ENCODE results near the gene BCL2A1.
"Not testable (repeated sequence)": the region's sequence is repeated elsewhere in the genome, so short reads cannot be mapped to it uniquely, and the experiment has no call there.

BCL2A1 gene

DNA sequence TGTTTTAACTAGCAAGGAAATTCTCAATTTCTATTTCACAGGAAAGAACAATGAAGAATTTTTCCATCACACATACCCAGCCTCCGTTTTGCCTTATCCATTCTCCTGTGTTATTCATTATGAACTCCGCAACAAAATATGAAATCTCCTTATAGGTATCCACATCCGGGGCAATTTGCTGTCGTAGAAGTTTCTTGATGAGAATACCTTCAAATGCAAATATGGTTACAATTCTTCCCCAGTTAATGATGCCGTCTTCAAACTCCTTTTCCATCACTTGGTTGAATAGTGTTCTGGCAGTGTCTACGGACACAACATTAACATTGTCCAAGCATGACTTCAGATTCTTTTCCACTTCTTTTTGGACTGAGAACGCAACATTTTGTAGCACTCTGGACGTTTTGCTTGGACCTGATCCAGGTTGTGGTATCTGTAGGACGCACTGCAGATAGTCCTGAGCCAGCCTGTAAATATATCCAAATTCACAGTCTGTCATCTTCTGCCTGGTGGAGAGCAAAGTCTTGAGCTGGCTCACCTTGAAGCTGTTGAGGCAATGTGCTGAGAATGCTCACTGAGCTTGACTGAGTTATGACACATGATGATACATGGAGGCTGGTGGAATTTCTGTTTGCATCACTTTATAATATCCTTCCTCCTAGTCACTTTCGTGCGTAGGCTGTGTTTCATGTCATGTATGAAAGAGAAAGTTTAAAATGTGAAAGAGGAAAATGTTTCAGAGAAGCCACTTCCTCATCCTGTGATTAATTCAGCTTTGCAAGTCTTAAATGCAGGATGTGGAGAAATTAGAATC is at the start of gene BCL2A1:
BCL2A1 (minus strand) TSS at position 573 of the 811 bp plus-strand sequence; CDS start at position 496, 77 bp downstream.
- peak; percentile 50 for DNase-seq

- no peak for DNase-seq
These were observed 49.7 kb upstream of the BCL2A1 start for GRCh38 chr15:80020731-80021130.

GRCh38 chr15:80020149-80020548 is 49.2 kb upstream of the BCL2A1 start:
- DNase-seq, result not testable (repeated sequence)

GRCh38 chr15:80019168-80019745 is 48.3 kb upstream of the BCL2A1 start:
- DNase-seq, result no peak

DNA sequence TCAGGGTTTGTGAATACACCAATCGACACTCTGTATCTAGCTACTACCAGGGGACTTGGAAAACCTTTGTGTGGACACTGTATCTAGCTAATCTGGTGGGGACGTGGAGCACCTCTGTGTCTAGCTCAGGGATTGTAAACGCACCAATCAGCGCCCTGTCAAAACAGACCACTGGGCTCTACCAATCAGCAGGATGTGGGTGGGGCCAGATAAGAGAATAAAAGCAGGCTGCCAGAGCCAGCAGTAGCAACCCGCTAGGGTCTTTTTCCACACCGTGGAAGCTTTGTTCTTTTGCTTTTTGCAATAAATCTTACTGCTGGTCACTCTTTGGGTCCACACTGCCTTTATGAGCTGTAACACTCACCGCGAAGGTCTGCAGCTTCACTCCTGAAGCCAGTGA is 46.1 kb upstream of the BCL2A1 start:
- DNase-seq, result not testable (repeated sequence)

GRCh38 chr15:80016506-80016905 is 45.5 kb upstream of the BCL2A1 start:
- not testable (repeated sequence) for DNase-seq

DNA sequence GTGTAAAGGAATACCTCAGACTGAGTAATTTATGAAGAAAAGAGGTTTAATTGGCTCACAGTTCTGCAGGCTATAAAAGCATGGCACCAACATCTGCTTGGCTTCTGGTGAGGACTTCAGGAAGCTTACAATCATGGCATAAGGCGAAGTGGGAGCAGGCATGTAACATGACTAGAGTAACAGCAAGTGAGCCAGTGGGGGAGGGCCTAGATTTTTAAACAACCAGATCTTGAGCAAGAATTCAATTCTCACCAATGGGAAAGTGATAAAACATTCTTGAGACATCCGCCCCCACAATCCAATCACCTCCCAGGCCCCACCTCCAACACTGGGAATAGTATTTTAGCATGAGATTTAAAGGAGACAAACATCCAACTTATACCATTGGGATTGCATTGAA is 44.2 kb upstream of the BCL2A1 start:
- no peak for DNase-seq

- DNase-seq, result not testable (repeated sequence)
These were observed 43.2 kb upstream of the BCL2A1 start for GRCh38 chr15:80014186-80014585.

DNA sequence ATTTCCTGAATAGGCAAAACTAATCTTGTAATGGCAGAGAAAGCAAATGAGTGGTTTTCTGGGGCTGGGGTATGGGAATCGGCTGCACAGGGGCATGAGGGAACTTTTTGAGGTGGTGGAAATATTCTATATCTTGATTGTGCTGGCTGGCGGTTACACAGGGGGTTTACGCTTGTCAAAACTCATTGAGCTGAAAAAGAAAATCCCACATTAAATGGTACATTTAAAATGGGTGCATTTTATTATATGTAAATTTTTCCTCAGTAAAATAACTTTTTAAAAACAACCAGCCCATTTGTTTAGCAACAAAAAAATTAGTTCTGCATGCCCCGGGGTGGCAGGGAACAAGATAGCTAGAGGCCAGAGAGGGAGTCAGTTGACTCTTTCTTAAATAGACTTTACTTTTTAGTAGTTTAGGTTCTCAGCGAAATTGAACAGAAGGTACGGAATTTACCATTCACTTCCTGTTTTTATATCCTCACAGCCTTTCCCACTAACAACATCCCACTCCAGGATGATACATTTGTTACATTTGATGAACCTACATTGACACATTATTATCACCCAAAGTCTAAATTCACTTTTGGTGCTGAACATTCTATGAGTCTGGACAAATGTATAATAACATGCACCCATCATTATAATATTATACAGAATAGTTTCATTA is 41.2 kb upstream of the BCL2A1 start:
- DNase-seq, result no peak

- no peak for DNase-seq
These were observed 40.6 kb upstream of the BCL2A1 start for GRCh38 chr15:80011596-80011995.

DNA sequence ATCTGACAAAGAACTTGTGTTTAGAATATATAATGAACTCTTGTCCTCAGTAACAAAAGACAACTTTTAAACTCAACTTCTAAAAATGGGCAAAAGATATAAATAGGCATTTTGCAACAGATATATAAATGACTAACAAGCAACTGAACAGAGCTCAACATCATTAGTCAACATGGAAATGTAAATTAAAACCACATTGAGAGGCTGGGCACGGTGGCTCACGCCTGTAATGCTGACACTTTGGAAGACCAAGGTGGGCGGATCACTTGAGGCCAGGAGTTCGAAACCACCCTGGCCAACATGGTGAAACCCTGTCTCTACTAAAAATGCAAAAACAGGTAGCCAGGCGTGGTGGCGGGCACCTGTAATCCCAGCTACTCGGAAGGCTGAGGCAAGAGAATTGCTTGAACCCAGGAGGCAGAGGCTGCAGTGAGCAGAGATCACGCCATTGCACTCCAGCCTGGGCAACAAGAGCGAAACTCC is 40.1 kb upstream of the BCL2A1 start:
- DNase-seq, result not testable (repeated sequence)

DNA sequence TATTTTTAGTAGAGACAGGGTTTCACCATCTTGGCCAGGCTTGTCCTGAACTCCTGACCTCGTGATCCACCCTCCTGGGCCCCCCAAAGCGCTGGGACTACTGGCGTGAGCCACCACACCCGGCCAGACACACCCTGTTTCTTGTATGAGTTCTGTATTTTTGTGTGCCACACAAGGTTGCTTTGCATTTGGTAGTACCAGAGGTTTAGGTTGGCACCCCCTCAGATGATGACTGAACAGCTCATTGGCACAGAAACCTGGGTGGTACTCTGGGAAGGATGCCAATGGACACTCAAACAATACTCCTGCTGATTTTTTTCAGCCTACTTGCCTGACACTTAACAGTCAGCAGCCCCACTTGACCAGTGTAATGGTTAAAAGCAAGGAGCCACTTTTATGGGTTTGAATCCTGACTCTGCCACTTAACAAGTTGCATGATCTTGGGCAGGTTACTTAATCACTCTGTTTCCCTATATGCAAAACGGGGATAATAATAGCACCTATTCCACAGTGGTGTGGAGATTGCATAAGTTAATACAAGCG is 39.2 kb upstream of the BCL2A1 start:
- DNase-seq, result peak; percentile 59

DNA sequence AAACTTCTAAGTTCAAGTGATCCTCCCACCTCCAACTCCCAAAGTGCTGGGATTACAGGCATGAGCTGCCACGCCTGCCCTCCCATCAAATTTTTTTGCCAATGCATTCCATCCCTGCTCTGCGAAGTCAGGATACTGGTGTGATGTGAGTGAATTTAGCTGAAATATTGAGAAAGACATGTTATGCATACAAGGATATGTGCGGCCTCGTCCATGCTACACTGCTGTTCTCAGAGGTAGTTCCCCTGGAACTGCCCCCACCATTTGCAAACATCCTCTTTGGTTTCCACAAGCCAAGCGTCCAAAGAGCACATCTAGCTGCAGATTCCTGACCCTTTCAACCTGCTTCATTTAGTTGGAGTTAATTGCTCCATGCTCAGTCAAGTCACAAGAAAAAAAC is 36.5 kb upstream of the BCL2A1 start:
- no peak for DNase-seq

DNA sequence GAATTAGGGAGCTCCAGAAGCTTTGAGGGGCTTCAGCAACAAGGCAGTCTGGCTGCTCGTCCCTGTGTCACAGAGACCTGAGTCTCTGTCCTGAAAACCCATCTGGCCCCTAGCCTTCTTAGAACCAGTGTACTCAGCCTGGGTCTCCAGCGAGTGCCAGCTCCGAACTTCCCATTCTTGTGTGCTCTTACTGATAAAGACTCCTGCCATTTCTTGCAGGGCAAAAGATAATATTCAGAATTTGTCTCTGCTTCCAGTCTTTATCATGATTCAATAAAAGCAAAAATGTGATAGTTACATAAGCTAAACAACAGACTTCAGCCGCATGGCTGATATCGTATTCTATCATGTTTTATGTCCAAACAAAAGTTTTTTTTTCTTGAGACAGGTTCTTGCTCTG is 36.0 kb upstream of the BCL2A1 start:
- peak; percentile 75 for DNase-seq

- DNase-seq, result no peak
These were observed 33.0 kb upstream of the BCL2A1 start for GRCh38 chr15:80003934-80004472.

- DNase-seq, result no peak
These were observed 32.2 kb upstream of the BCL2A1 start for GRCh38 chr15:80003171-80003570.

GRCh38 chr15:80002267-80002666 is 31.3 kb upstream of the BCL2A1 start:
- DNase-seq, result no peak

GRCh38 chr15:79994615-79995014 is 23.6 kb upstream of the BCL2A1 start:
- no peak for DNase-seq

GRCh38 chr15:79991826-79992225 is 20.8 kb upstream of the BCL2A1 start:
- DNase-seq, result peak; percentile 67

DNA sequence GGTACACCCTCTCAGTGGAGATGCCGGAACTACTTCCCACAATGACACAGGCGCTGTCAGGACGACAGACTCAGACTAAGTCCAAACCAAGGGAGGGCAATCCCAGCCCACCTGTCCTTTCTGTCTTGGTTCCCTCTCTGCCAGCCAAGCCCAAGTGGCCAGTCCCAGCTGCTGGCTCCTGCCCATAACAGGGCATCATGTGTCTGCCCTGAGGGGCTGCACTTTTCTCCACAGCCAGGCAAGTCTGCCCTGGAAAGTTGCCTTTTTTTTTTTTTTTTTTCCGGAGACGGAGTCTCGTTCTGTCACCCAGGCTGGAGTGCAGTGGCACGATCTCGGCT is 20.0 kb upstream of the BCL2A1 start:
- DNase-seq, result no peak

DNA sequence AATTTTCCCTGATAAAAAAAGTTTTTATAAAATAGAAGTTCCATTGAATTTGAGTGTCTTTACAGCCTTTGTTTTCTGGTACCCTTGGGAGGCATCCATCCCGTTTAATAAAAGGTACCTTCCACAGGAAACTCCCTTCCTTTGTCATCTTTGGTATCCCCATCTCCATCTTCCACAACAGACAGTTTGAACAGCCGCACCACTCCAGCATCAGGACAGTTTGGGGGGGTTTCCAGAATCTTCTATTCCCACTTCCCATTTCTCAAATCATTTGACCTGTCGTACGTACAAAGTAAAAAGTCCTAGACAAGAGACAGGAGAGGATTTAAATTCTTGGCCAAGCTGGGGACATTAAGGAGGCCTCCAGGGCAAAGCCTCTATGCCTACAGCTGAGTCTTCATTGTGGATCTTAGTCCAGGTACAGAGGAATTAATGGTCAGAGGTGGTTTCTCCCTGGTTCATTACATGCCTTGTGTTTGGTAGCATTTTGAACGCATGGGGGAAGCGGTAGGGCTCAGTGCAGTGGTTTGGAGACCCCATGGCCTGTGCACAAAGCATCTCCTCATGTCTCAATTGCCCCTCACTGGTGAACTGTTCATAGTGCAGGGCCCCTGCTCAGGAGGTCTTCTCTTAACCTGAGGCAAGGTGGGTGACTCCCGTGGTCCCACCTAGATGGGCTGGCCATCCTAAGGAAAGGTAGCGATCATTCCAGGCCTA is 19.4 kb upstream of the BCL2A1 start:
- DNase-seq, result no peak

DNA sequence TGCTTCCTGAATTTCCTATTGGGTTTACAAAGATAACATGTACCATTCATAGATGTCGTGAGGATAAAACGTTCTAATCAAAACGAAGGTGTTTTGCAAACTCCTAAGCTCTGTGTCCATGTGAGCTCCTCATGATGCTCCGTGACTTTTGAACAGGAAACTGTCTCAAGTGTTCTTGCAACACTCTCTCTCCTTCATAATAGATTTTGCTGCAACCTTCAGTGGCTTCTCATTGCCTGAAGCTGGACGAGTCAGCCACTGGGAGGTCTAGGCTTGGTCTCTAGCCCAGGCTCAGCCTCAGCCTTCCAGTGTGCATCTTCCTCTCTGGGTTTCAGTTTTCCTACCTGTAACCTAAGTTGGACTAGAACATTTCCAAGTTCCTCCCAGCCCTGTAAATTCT is 18.7 kb upstream of the BCL2A1 start:
- no peak for DNase-seq

DNA sequence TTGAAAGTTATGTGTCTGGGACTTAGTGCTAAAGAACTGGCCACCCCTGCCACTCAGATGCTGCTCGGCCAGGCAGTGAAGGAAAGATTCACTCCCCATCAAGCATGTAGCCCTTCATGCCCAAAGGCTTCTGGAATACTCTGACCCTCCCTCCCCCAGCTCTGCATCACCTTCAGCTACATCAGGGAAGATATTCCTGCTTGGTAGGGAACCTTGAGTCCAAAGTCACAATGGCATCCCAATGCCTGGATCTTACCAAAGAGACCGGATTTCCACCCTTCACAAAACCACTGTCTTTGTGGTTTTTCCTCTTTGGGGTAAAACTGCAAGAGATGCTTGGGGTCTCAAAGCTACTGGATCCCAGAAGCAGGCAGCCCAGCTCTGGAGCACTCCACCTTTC is 18.2 kb upstream of the BCL2A1 start:
- DNase-seq, result no peak
